ENCODE data around the gene MRTO4.

- no peak for TF ChIP-seq HDAC2 (CRISPR knock-in tag; IDR thresholded peaks at IDR 0.05)
- no peak for TF ChIP-seq GATAD2A (CRISPR knock-in tag; IDR thresholded peaks at IDR 0.05)
- no peak for TF ChIP-seq CEBPB (IDR thresholded peaks at IDR 0.05; ENCODE audit: borderline replicate concordance, low read depth, low read length)
- no peak for TF ChIP-seq ASH2L (IDR thresholded peaks at IDR 0.05; ENCODE audit: insufficient read length, low read depth, low read length)
- TF ChIP-seq CTCF (CRISPR knock-in tag; IDR thresholded peaks at IDR 0.05): no peak
- no peak for TF ChIP-seq ZSCAN25 (CRISPR knock-in tag; IDR thresholded peaks at IDR 0.05)
- no peak for TF ChIP-seq ZNF777 (CRISPR knock-in tag; IDR thresholded peaks at IDR 0.05)
- no peak for TF ChIP-seq ARNT (IDR thresholded peaks at IDR 0.05)
- no peak for TF ChIP-seq KLF15 (CRISPR knock-in tag; IDR thresholded peaks at IDR 0.05; ENCODE audit: borderline replicate concordance)
- TF ChIP-seq DPF2 (CRISPR knock-in tag; IDR thresholded peaks at IDR 0.05; ENCODE audit: borderline replicate concordance, low read depth): no peak
- TF ChIP-seq ZNF44 (CRISPR knock-in tag; IDR thresholded peaks at IDR 0.05): no peak
- no peak for TF ChIP-seq IKZF5 (CRISPR knock-in tag; IDR thresholded peaks at IDR 0.05)
- no peak for TF ChIP-seq EZH2 (conservative IDR thresholded peaks at IDR 0.05; ENCODE audit: low read depth, low read length)
- TF ChIP-seq CBX1 (IDR thresholded peaks at IDR 0.05; ENCODE audit: low read depth): no peak
Measured at GRCh38 chr1:19268445-19268844, 16.8 kb downstream of the MRTO4 start.
